ENCODE measurements around the gene CLASRP.

Gene CLASRP

DNA sequence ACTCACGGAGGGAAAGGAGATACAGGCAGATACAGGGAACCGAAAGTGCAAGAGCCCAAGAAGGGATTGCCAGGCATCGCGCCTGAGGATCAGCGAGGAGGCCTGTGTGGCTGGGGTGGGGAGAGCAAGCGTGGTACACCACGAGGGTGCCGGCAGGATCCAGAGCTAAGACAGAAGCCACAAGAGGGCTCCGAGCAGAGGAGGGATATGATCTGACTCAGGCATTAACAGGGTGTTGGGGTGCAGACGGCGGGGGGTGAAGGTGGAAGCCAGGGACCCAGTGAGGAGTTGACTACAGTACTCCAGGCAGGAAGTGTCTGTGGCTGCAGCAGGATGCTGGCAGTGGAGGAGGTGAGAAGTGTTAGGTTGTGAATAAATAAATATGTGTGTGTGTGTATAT is 48.7 kb downstream of the CLASRP start:
- no peak for DNase-seq

DNA sequence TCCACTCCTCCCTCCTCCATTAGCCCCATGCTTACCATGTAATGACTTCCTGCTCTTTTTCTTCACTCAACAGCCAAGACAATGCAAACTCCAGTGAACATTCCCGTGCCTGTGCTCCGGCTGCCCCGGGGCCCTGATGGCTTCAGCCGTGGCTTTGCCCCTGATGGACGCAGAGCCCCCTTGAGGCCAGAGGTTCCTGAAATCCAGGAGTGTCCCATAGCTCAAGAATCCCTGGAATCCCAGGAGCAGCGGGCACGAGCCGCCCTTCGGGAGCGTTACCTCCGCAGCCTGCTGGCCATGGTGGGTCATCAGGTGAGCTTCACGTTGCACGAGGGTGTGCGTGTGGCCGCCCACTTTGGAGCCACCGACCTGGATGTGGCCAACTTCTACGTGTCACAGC is 51.2 kb downstream of the CLASRP start:
- no peak for DNase-seq

DNA sequence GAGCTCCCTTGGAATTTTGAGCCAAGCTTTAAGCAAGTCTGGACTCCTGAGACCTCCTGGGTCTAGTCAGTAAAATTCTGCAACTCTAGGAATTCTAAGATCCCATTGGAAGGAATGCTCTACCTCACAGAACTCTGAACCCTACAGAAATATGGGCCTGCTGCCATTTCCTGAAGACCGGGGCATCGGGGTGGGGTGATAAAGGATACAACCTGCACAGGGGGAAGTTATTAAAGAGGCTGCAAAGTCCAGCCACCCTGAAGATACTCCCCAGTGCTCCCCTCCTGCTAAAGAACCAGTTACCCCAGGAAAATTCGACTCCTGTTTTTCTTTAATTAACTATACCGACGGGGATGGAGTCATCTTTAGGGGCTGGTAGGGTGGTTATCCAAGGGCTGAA is 51.8 kb downstream of the CLASRP start:
- no peak for DNase-seq

DNA sequence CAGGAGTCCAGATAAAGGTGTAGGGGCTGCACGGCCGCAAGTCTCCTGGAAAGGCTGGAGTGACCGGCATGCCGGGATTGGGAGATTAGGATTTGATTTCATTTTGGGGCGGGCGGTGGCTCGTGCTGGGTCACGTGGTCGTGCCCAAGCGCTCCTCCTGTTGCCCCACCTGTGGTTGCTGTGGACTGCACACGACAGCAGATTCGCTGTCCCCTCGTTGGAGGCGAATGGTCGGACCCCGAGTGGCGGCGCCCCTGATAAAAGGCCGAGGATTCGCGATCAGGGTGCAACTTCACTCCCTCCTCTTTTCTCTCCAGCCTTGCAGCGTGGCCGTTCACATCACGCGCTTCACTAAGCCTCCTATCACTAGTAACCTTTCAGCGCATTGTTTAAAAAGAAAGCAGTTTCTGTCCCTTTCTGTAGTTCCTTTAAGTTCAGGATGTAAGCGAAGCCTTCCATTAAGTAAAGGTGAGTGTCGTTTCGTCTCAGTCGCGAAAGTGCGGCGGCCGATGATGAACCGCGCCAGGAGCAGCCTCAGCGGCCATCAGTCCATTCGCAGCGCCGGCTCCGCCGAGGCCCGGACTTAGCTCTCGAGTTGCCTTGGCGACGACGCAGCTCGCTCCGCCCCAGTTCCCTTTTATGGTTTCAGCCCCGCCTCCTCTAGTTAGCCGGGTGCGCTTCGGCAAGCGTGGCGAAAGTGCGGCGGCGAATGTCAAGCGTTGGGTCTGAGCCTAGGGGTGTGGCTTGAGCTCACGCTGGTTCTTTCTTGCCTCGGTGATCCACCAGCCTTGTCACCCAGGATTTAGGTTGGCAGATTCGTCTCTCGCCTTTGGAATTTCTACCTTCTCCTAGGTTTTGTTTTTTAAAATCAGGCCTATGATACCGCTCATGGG is 52.4 kb downstream of the CLASRP start:
- DNase-seq = peak; percentile 100

DNA sequence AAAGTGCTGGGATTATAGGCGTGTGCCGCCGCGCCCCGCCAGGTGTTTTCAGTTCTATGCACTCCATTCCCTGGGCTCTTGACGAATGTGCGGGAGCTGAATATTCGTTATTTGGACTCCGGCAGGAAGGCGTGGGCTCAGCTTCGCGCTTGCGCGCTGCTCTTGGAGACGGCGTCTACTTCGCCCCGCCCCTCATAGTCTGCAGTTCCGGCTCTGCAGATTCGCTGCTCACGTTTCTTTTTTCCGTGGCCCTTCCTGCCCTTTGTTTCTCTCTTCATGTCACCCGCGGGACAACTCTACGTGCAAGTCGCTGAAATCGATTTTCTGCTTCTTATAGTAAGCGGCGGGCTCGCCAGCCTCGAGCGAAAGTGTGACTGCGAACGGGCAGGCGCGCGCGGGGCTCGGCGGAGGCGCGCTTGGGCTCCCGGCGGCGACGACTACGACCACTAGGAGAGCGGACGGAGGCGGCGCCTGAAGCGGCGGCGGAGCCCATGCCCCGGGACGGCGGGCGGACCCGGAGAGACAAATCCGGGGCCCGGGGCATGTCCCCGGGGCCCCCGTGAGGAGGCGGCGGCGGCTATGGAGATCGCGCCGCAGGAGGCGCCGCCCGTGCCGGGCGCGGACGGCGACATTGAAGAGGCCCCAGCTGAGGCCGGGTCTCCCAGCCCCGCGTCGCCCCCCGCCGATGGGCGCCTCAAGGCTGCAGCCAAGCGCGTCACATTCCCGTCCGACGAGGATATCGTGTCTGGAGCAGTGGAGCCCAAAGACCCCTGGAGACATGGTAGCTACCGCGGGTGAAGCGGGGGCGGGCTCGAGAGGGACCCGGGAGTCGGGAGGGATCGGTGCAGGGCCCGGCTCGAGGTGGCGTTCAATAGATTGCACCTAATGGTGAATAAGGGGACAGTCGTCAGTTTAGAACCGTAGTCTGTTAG is 54.2 kb downstream of the CLASRP start, which contains the start of gene PPP1R37:
Gene PPP1R37, plus strand, starts transcription at position 433 of the 932 bp plus-strand sequence. Its CDS starts 147 bp downstream, at position 580.
- peak; percentile 99 for DNase-seq

DNA sequence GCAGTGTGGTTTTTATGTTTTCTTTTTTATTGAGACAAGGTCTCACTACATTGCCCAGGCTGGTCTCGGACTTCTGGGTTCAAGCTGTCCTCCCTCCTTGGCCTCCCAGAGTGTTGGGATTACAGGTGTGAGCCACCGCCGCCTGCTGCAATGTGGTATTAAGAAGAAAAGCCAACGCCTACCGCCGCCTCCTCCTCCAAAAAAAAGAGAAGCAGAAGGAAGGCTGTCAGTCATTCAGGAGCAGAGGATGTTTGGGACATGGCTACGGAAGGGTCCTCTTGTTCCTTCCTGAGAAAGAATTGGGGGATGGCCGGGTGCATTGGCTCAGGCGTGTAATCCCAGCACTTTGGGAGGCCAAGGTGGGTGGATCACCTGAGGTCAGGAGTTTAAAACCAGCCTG is 55.3 kb downstream of the CLASRP start:
- DNase-seq = no peak

DNA sequence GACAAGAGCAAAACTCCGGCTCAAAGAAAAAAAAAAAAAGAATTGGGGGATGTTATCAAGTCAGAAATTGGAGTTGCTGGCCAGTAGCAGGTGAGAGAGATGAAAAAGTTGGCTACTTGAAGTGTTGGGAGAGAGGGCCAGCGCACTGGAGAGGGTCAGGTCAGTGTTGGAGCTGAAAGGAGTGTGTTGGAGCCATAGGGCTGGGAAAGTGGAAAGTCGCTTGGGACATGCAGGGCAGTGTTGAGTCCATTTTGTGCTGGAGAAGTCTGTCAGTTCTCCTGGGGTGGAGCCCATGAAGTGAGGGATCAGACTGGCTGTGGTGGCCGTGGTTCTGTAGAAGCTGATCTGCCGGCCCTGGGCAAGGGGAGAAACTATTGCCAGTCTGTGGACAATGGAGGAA is 55.9 kb downstream of the CLASRP start:
- DNase-seq = no peak

DNA sequence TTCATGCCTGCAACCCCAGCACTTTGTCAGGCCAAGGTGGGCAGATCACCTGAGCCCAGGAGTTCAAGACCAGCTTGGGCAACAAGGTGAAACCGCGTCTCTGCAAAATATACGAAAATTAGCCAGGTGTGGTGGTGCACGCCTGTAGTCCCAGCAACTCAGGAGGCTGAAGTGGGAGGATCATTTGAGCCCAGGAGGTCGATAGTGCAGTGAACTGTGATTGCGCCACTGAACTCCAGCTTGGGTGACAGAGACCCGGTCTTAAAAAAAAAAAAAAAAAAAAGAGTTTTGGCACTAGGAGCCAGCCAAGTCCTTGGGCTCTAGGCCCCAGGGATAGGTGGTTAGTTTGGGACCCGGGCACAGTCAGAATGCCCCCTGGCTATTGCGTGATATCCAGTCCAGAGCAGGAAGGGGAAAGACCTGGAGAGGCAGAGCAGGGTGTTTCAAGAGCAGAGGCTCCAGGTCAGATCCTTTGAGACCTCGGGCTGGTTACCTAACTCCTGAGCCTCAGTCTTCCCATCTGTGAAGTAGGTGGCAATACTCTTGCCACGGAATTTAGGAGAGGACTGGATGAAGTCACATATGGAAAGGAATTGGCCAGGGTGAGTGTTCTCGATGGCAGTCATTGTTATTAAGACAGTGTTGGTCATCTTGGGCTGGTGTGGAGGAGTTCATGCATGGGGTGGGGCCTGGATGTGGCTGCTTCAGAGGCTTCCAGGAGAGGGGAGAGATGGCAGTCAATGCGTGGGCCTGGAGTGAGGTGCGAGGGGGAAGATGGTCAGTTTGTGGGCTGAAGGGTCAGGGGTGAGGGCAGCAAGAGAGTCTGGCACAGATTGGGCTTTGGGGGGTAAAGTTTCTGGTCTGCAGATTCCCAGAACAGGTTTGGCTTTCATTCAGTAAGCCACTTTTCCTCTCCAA is 56.9 kb downstream of the CLASRP start:
- no peak for DNase-seq

DNA sequence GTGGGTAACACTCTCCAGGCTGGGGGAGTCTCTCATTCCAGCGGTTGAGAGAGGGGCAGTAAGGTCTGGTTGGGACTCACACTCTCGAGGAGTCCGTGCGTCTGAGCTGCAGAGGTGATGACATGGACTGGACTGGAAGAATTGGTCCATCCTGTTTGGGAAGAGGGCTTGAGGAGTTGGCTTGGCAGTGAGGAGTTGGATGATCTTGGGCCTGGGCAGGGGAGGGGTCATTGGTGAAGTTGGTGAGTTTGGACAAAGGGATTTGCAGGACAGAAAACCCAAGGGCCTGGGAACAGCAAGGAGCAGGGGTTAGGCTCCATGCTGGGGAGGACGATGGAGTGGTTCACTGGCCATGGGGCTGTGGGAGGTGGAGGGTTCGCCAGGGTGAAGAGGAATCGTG is 57.9 kb downstream of the CLASRP start:
- DNase-seq = no peak

DNA sequence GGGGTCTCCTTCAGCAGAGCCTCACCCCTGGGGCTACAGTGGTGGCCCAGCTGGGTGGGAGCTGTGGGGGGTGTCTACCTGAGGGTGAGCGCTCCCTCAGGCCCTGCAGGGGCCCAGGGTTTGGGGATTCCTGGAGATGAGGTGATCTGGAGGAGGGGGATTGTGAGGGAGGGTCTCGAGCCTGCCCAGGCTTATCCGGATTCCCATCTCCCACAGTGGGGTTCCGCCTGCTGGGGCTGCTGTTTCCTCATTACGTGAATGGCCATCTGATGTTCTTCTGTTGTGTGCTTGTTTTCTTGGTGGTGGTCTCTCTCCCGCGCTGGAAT is 58.6 kb downstream of the CLASRP start:
- DNase-seq = no peak

DNA sequence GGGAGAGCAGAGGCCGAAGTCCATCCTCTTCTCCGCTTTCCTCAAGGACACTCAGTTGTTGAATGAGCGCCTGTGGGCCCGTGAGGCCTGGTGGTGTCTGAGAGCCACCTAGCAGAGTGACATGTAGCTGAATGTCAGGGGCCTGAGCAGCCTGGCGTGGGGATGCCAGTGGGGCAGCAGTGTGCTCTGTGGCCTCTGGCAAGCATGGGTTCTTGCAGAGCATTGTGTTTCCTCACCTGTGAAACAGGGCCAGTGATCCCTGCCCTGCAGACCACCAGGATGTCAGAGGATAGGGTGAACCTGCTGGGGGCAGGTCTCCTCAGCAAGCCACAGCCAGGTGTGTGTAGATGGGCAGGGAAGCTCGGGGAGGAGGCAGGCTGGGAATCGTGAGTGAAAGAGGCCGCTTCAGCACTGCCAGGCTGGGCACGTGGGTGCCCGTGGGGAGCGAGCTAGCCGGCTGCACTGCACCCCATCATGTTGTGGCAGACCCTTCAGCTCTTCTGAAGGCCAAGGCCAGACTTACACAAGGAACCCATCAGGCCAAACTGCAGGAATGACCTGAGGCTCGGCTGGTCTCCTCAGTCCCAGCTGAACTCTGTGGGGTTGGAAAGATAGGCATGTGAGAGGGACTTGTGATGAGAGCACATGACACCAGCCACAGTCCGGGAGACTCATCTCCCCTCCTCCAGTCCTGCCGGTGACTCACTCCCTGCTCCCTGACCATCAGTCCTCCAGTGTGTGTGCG is 59.1 kb downstream of the CLASRP start:
- DNase-seq = no peak

DNA sequence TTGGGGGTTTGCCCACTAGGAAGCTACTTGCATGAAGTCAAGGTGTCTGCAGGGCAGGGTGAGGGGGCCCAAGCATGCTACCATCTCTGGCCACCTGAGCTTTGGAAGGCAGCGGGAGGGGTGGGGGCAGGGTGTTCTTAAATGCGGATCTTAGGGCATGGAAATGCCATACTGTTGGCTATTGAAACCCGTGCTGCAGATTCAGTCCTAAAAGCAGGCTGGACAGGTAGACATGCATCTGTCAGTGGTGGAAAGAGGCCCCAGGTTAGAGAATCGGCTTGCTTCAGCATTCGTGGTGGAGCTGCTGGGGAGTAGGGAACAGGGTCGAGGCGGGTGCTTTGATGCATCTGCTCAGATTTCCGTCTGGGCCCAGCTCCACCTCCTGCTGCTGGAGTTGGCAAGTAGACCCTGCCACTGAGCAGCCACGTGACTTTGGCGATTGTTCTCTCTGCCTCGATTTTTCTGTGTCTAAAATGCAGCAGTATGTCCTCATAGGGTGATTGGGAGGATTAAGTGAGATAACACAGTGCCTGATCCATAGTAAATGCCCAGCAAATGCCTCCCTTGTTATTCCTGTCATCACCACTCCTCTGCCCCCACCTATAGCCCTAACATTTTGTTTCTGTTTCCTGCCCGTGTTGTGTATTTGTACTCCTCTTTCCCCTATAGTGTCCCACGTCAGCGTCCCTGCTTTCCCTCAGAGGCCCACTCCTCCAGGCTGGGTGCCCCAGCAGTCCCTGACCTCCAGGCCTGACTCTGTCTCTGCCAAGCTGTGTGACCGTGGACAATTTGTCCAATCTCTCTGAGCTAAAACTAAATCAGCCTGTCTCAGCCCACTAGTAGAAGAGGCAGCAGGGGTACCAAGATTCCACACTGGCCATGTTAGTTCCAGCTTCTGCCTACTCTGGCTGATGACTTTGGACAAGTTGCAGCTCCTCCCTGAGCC is 59.9 kb downstream of the CLASRP start:
- DNase-seq = no peak

DNA sequence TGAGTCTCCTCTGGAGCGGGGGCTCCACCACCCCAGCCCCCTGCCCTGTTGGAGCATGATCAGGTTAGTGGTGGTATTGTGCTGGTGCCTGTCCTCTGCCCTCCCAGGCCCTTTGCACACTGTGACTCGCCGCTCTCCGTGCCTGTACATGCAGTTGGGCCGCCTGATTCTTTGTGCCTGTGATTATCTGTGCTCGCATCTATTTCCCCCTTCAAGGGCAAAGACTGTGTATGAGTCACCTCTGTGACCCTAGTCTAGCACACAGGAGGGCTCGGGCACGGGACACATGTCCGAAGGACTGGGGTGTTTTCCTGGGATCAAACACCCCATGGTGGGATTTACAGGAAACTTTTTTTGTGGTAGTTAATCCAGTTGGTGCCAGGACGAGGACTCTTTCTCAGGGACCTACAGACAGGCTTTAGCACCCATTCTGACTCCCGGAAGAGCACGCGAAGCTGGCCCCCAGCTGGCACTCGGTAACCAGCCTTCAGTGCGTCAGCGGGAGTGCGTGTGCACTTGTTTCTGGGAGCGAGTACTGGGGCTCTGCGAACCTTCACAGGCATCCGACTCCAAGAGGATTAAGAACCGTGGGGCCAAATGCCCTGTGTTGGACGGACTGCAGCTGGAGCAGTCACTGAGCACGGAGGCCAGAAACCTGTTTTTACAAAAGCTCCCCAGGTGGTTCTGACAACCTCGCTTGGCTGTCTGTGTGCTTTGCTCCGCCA is 60.8 kb downstream of the CLASRP start:
- DNase-seq = no peak

DNA sequence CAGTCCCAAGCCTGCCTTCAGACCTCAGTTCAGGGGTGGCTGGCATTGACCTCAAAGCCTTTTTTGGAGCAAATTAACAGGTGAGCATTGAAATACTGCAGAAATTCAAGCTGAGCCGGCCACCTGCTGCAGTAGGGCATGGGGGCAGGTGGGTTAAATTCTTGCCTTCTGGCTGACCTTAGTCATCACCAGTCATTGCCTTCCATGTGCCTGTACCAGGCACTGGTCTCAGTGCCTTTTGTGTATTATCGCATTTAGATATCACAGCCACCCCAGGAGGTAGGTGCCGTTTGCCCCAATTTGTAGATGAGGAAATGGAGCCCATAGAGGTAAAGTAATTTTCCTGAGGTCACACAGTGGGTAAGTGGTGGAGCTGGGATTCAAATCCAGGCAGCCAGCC is 61.4 kb downstream of the CLASRP start:
- no peak for DNase-seq

DNA sequence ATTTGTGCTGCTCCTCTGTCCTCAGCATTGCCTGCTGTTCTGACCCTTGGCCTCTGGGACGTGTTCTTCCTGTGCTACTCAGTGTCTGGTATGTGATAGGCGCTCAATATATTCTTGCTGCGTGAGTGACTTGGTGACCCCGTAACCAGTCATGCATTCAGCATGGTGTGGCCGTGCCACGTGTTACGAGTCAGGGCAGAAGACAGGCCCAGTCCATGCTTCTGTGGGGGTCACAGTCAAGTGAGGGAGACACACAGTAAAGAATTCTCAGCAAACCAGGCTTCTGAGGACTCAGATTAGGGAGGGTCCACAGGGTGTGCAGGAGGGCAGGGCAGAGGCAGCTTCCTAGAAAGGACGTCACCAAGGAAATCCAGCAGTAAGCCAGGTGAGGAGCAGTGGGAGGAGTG is 62.0 kb downstream of the CLASRP start:
- DNase-seq = no peak

DNA sequence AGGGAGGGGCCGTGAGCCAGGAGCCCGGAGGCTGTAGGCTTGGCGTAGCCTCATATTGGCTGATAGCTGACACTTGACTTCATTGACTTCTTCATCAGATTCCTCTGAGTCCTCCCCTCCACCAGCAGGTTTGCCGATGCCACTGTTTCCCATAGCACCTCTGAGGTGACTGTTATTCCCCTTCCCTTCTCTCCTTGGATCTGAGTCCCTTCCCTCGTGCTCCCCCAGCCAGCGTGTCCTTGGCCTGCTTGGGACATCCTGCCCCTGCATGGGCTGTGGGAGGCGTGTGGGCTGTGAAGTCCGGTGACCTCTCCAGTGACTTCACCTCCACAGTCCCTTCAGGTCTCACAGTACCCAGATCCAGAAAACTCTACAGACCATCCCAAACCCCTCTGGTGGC is 63.0 kb downstream of the CLASRP start:
- DNase-seq = no peak

DNA sequence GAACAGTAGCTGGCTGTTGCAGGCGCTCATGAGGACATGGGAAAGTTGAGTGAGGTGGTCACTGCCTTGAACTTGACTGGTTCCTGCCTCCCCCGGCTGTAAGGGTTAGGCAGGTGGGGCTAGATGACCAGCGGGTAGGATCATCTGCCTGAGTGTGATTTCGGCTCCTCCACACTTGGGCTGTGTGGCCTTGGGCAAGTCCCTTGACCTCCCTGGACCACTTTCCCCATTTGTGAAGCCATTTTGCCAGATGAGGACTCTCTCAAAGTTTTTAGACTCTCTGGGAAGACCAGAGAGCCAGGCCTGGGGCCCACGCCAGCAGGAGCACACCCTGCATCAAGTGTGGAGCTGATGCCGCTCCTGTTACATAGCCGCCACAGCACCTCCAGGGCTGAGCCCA is 63.6 kb downstream of the CLASRP start:
- DNase-seq = no peak

DNA sequence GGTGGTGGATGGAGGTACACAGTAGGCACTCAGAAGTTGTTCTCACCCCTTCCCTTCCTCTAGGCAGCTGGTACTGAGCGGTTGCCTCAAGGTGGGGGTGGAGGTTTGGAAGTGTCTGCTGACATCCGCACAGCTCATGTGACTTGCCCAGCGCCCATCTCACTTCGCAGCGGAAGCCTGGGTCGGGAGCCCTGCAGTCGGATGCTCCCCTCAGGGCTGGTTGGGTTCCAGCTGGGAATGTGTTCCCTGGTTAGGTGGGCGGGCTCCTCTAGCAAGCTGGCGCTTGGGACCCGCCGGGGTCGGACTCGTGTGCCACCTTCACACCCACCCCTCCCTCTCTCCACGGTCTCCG is 64.3 kb downstream of the CLASRP start:
- peak; percentile 61 for DNase-seq

DNA sequence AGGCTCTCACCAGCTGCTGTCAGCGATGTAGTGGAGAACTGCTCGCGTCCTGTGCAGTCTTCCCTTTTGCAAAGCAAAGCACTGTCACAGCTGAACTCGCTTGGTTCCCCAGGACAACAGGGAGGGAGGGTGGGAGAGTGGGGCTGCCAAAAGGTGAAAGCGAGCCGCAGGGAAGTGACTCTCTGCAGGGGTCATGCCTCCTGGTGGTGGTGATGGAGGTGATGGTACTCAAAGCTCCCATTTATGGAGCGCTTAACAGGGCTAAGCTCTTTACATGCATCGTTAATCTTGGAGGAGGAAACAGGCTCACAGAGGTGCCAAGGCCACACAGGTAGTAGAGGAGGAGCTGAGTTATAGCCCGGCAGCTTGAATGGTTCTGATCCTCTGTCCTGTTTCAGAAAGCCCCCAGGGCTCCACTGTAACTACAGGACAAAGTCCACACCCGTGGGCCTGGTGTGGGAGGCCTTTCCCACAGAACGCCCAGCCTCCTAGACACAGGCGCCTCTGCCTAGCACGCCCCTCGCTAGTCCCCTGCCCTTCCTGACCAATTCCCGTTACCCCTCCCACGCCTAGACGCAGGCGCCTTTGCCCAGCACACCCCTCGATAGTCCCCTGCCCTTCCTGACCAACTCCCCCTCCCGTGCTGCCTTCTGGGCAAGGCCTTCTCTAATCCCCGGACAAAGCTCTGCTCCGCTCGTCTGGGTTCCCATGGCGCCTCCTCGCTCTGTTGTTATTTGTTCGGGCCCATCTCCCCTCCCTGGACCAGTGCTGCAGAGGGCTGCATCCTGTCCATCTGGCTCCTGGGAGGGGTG is 64.9 kb downstream of the CLASRP start:
- peak; percentile 94 for DNase-seq
